NOMO-1 (cell line): ENCODE results near the gene ZEB2.

Source experiments
- DNase-seq, 2 experiments: peaks; one replicate each; lab custom pipeline; 2025; ENCODE audit not compliant: unreplicated experiment in 2 of 2; lab: John Stamatoyannopoulos, UW

ZEB2 gene

GRCh38 chr2:144454466-144455287 lies 65.2 kb downstream of the ZEB2 start:
- no peak for DNase-seq

GRCh38 chr2:144453486-144454158 lies 66.3 kb downstream of the ZEB2 start:
- no peak for DNase-seq

DNA sequence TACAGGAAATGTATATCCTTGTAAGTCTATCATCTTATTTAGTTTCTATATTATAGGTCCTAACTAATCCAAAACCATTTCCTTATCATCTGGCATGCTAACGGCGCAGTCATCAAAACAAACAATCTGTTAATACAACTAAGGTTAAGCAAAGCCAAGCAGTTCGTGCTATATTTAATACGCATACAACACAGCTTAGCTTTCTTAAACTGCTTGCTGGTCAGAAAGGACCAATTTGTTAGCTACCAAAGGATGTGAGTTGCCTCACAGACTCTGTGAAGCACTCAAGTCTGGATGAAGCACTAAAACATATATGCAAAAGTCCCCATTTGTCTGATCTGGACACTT lies 67.0 kb downstream of the ZEB2 start:
- DNase-seq, result no peak

DNA sequence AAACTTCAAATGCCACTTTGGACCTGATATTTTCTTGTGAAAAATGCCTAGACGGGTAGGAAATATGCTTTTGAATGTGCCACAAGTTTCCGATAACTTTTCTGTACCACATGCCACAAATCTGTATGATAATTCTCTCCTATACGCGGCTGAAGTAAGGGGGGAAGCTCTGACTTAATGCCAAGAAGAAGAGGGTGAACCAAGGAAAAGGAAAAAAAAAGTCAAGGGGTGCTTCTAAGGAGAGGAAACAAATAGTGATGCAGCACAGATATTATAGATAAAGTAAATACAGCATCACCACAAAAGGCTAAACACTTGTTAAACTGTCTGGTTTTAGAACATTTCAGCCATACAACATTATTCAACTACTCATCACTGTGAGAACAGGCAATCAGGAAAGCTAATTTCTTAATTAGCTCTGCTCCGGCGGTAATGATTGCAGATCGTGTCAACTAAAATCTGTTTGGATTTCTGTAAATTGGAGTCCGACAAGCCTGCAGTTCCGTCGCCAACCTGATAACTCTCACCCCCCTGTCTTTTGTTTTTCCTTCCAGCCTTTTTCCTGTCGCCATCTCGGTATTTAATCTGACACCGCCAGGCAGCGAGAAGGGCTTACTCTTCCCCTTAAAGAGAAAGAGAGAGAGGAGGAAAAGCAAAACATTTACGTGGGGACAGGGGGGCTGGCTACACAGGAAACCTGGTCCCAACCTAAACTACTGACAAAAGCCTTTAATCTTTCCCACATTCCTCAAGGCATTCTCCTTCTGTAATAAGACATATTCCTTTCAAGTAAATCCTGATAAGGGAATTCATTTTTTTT lies 67.5 kb downstream of the ZEB2 start:
- DNase-seq, result no peak

GRCh38 chr2:144451443-144451842 lies 68.5 kb downstream of the ZEB2 start:
- no peak for DNase-seq

DNA sequence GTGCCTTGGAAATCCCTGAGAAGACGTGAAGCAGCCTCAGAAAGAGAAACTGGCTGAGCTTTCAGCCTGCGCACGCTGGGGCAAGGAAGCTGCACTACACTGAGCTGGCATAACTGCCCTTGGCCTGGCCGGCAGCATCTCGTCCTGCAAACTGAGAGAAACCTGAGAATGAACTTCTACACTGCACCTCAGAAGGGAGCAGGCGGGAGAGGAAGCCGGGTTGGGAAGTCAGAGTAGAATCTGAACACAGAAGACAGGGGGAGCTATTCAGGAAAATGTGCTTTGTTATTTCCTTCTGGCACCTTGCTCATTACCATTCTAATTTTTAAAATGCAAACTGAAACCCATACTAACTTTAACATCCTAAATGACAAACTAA lies 70.9 kb downstream of the ZEB2 start:
- DNase-seq, result no peak

- DNase-seq, result no peak
These were observed 71.4 kb downstream of the ZEB2 start for GRCh38 chr2:144448389-144449027.

DNA sequence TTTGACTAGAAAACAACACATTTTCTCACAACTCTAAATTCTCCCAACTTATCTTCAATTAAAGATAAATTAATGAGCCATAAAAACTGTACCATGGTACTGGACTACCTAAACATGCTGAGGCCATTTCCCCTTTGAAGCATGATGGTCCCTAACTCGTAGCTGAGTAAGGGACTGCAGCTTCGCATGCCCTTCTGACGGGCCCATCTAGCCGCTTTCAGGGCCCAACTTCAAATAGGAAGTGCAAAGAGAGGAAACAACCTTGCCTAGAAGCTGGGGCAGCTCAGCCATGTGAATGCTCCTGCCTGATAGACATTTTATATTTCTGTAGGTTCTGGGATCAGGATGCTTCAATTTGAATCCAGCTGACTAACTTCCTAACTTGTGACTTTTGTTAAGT lies 72.4 kb downstream of the ZEB2 start:
- DNase-seq, result no peak

GRCh38 chr2:144446136-144446535 lies 73.8 kb downstream of the ZEB2 start:
- DNase-seq, result no peak

GRCh38 chr2:144445196-144445595 lies 74.7 kb downstream of the ZEB2 start:
- no peak for DNase-seq

DNA sequence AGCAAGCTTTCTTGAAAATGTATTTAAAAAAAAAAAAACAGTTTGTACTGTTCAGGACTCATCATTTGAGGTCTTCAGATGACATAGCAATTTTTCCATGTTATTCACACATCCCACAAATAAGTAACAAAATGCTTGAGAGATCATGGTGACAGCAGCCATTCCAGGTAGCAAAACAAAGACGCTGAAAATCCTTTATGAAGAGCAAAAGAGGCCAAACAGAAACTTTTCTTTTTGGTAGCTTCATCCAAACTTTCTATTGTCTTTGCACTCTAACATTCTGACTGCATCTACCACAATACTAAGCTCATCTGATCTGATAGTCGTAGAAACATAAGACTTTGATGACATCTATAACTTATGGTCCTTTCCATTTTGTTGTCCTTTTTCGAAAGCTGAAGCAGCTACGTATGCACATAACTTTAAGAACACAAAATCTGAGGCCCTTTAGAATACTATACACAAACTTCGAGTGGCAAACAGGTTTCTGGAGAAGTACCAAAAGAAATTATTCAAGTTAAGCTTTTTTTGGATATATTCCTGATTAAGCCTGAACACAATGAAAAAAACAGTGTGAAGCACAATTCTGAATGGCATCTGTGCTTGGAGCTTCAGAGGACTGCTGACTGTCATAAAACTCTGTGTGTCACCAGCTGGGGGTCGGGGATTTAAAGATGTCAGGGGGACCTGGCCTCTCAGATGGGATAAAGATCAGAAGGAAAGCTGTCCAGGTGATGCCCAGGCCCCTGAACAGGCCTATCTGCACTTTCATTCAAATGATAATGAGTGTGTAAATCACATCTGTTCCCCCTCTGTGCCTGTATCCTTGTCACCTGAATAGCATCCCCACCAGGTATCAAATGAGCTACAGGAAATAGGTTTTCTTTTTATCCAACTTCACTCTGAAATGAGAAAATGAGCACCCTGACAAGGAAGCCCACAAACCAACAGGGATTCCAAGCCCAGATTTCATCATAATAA lies 75.8 kb downstream of the ZEB2 start:
- no peak for DNase-seq

DNA sequence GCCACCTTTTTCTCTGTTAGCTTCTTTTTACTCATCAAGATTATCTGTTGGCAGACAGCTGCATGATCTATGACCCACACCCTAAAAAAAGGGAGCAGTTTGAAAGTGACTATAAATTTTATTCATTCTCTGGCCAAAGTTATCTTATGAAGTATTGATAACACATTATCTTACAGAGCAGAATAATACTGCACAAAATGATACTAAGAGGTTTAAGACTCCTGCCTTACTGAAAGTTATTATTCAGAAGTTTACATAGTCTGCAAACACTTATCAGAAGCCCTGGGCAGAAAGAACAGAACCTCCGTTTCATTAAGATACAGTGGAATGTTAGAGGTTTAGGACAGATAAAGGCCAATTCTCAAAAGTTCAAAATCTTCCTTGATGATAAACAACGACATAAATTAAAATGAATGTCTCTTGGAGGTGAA lies 78.2 kb downstream of the ZEB2 start:
- peak in 1 of 2 experiments; percentile 37 for DNase-seq

DNA sequence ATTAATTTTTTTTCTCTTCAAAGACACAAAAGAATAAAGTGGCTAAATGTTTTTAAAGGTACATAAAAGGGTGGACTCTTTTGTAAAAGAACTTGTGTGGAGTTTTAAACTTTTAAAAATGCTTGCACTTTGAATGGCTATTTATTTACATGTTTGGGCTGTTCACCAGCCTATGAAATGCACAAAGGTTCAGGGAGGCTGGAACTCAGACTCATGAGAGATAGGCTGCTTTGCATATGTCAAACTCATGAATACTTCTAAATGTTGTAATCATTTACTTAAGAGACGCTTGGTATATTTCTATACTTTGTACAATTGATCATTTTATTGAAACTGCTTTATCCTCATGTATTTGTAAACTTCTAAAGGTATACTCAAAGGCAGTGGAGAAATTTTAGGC lies 79.9 kb downstream of the ZEB2 start:
- no peak for DNase-seq

GRCh38 chr2:144438801-144439631 lies 80.9 kb downstream of the ZEB2 start:
- no peak for DNase-seq

DNA sequence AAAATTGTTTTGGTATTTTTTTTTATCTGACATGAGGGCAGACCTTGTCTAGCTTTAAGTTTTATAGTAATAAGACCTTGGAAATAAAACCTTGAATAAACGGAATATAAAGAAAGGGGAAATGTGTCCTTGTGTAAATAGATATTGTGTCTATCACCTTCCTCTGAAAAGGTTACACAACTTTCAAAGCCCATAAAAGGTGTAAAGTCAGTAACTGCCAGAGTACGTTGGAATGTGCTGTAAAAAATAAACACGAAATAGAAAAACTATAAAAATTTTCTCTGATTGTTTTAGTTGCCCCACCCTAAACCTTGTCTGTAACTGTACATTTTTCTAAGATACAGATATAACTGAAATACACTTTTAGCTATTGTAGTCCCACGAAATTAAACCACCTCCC lies 82.3 kb downstream of the ZEB2 start:
- peak in 1 of 2 experiments; percentile 45 for DNase-seq

DNA sequence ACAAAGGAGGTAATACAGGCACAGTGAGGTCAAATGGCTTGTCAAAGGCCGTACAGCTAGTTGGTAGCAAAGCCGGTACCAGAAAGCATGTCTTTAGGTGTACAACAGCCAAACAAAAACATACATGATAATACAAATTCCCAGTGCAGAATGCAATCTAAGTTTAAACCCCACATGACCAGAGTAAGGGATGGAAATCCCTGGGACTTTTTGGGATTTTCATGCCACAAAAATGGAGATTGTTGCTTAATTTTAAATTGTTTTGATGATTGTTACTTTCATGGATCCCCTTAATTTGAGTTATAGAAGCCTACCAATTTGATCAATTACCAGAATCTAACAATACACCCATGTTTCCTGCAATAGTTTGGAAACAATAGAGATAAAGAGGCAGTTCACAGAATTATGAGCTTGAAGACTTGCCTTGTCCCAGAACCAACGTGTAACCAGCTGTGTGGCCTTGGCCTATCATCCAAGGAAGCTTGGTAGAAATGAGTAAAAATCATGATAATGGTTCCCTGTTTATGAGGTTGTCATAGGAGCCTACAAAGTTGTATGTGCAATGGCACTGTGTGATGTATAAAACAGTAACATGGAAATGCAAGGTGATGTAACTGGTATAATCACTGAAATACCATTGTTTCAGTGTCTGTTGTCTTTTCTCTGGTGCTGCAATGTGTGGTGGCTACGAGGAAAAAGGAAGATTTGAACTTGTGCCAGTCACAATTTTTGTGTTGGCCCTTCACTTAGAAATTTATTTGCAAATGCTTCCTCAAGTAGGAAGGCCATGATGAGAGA lies 85.3 kb downstream of the ZEB2 start:
- DNase-seq, result no peak

DNA sequence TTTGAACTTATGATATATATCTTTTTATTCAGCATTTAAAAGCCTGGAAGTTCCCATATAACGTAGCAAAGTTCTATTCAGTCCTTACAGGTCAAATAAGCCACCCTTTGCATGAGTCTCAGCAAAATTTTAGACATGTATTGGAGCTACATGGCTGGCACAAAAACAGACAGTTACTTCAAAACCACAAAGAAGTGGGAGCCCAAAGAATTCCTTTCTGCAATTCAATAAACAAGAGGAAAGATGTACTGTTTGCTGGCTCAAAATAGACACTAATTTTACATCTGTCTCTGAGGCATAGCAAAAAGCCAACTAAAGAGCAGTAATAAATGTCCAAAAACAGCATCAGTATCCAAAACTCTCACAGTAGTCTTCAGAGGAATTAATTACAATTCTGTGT lies 87.0 kb downstream of the ZEB2 start:
- no peak for DNase-seq

GRCh38 chr2:144431998-144432397 lies 87.9 kb downstream of the ZEB2 start:
- DNase-seq, result no peak
